ENCODE measurements around the gene CSF3. TPM values are rescaled to one million over a fixed set of nuclear protein-coding genes. Genes with fewer than 3 reads are reported as not detected.

The CSF3 gene
- total and polyA plus RNA-seq, 2 of the 13 experiments (the other 11 are each of a cell fraction or from before 2014, with no cell fraction given) = 0.09 TPM; not detected in 1

DNA sequence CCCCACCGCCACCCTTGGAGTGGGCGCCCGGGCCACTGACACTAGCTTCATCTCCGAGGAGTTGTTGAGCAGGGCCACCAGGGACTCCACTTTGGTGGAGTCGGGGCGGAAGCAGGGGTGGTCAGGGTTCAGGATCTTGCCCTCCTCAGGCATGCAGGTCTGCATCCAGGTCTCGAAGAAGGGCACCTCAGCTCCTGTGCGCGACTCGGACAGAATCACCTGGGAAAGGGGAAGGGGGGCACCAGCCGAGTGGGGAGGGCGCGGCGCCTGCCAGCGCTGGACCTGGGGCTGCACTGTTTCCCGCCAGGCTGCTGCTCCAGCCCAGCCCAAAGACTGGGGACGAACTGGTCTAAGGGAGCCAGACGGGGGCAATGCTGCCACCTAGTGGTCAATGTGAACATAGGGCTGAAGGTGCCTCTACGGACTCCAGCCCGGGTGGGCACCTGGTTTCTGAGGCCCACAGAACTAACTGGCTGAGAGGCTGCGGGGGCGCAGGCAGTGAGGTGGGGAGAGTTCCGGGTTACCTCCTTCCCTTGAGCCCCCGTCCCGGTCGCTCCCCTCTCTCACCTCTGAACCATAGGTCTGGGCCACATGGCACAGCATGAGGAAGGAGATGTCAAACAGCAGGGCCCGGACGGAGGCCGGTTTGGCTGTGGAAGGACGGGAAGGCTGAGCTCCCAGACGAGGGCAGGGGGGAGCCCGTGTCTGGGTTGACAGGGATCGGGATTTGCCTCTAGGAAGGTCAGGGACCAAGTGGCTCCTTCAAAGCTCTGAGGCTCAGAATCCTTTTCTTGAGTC, 11.8 kb downstream of the CSF3 start (continued):
- no peak for TF ChIP-seq SNAPC4 (CRISPR knock-in tag; IDR thresholded peaks at IDR 0.05)
- 0 out of 2 replicates have a peak, but pooled peaks have one; percentile 18 for TF ChIP-seq UBTF (CRISPR knock-in tag; IDR thresholded peaks at IDR 0.05)
- TF ChIP-seq ZSCAN21 (CRISPR knock-in tag; IDR thresholded peaks at IDR 0.05; ENCODE audit: borderline replicate concordance) = 0 out of 2 replicates have a peak, but pooled peaks have one; percentile 51
- no peak for TF ChIP-seq ZNF792 (CRISPR knock-in tag; IDR thresholded peaks at IDR 0.05)
- TF ChIP-seq SIN3A (IDR thresholded peaks at IDR 0.05; ENCODE audit: borderline replicate concordance, low read depth, low read length) = no peak
- no peak for TF ChIP-seq ZNF232 (CRISPR knock-in tag; IDR thresholded peaks at IDR 0.05; ENCODE audit: borderline replicate concordance)
- TF ChIP-seq, protein P1, sequence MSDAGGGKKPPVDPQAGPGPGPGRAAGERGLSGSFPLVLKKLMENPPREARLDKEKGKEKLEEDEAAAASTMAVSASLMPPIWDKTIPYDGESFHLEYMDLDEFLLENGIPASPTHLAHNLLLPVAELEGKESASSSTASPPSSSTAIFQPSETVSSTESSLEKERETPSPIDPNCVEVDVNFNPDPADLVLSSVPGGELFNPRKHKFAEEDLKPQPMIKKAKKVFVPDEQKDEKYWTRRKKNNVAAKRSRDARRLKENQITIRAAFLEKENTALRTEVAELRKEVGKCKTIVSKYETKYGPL (CRISPR knock-in tag; IDR thresholded peaks at IDR 0.05) = no peak
- TF ChIP-seq FOXK1 (CRISPR knock-in tag; IDR thresholded peaks at IDR 0.05; ENCODE audit: borderline replicate concordance, low read depth) = no peak
- TF ChIP-seq, protein P2, sequence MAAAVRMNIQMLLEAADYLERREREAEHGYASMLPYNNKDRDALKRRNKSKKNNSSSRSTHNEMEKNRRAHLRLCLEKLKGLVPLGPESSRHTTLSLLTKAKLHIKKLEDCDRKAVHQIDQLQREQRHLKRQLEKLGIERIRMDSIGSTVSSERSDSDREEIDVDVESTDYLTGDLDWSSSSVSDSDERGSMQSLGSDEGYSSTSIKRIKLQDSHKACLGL (CRISPR knock-in tag; IDR thresholded peaks at IDR 0.05) = 0 out of 2 replicates have a peak, but pooled peaks have one; percentile 58
- TF ChIP-seq, protein P3, sequence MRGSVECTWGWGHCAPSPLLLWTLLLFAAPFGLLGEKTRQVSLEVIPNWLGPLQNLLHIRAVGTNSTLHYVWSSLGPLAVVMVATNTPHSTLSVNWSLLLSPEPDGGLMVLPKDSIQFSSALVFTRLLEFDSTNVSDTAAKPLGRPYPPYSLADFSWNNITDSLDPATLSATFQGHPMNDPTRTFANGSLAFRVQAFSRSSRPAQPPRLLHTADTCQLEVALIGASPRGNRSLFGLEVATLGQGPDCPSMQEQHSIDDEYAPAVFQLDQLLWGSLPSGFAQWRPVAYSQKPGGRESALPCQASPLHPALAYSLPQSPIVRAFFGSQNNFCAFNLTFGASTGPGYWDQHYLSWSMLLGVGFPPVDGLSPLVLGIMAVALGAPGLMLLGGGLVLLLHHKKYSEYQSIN (CRISPR knock-in tag; IDR thresholded peaks at IDR 0.05; ENCODE audit: borderline replicate concordance) = no peak
- TF ChIP-seq RARG (CRISPR knock-in tag; IDR thresholded peaks at IDR 0.05; ENCODE audit: low read depth) = no peak
- TF ChIP-seq ZNF607 (CRISPR knock-in tag; IDR thresholded peaks at IDR 0.05; ENCODE audit: borderline replicate concordance) = no peak
- no peak for TF ChIP-seq ZNF83 (CRISPR knock-in tag; IDR thresholded peaks at IDR 0.05; ENCODE audit: borderline replicate concordance)
- TF ChIP-seq ZMYM3 (CRISPR knock-in tag; IDR thresholded peaks at IDR 0.05) = no peak
- 0 out of 2 replicates have a peak, but pooled peaks have one; percentile 17 for TF ChIP-seq ELF3 (CRISPR knock-in tag; IDR thresholded peaks at IDR 0.05)
- TF ChIP-seq, protein P4, sequence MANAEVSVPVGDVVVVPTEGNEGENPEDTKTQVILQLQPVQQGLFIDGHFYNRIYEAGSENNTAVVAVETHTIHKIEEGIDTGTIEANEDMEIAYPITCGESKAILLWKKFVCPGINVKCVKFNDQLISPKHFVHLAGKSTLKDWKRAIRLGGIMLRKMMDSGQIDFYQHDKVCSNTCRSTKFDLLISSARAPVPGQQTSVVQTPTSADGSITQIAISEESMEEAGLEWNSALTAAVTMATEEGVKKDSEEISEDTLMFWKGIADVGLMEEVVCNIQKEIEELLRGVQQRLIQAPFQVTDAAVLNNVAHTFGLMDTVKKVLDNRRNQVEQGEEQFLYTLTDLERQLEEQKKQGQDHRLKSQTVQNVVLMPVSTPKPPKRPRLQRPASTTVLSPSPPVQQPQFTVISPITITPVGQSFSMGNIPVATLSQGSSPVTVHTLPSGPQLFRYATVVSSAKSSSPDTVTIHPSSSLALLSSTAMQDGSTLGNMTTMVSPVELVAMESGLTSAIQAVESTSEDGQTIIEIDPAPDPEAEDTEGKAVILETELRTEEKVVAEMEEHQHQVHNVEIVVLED (CRISPR knock-in tag; IDR thresholded peaks at IDR 0.05; ENCODE audit: borderline replicate concordance) = no peak

Data from HepG2 (cell line).